GM13976 (cell line): Measurements from ENCODE around the gene ANKMY2.

Experiments used
- DNase-seq: peaks from one replicate; pipeline ENCODE4 v3.0.0; 2012; ENCODE audit warnings: low spot score
- in situ Hi-C: fragments of 300-500 bp; cut with MboI; formaldehyde crosslinking; loops from one replicate; pipeline ENCODE4 v1.12.0; 2022; ENCODE audit warnings: low sequenced_read_pairs, mixed read lengths, inconsistent platforms; ENCODE audit not compliant: unreplicated experiment
- TF ChIP-seq, protein P1 (sequence below): IDR thresholded peaks from 2 replicates; pipeline ENCODE4 v1.5.1; 2012; ENCODE audit warnings: borderline replicate concordance, mild to moderate bottlenecking; ENCODE audit not compliant: insufficient read depth; ENCODE audit errors: extremely low read depth, missing control alignments, control extremely low read depth

The ANKMY2 gene

DNA sequence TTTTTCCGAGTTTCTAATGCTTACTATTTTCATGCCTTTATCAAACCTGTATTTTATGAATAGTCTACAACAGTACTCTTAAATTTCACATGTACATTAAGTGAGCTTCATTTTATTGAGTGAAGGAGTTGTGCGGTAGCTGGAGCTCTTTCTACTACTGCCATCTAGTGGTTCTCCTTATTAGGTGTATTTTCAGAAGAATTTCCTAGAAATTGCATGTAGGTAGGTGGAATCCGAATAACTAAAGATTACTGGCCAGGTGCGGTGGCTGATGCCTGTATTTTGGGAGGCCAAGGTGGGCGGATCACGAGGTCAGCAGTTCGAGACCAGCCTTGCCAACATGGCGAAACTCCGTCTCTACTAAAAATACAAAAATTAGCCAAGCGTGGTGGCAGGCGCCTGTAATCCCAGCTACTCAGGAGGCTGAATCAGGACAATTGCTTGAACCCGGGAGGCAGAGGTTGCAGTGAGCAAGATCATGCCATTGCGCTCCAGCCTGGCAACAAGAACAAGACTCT lies 80.6 kb downstream of the ANKMY2 start:
- DNase-seq = peak; percentile 44
- in situ Hi-C loops = loop anchor here (25.0 kb wide), 1 partner anchor 478 kb away; no protein-coding TSS in a partner anchor
- TF ChIP-seq, protein P1, sequence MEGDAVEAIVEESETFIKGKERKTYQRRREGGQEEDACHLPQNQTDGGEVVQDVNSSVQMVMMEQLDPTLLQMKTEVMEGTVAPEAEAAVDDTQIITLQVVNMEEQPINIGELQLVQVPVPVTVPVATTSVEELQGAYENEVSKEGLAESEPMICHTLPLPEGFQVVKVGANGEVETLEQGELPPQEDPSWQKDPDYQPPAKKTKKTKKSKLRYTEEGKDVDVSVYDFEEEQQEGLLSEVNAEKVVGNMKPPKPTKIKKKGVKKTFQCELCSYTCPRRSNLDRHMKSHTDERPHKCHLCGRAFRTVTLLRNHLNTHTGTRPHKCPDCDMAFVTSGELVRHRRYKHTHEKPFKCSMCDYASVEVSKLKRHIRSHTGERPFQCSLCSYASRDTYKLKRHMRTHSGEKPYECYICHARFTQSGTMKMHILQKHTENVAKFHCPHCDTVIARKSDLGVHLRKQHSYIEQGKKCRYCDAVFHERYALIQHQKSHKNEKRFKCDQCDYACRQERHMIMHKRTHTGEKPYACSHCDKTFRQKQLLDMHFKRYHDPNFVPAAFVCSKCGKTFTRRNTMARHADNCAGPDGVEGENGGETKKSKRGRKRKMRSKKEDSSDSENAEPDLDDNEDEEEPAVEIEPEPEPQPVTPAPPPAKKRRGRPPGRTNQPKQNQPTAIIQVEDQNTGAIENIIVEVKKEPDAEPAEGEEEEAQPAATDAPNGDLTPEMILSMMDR = peak; percentile 50

DNA sequence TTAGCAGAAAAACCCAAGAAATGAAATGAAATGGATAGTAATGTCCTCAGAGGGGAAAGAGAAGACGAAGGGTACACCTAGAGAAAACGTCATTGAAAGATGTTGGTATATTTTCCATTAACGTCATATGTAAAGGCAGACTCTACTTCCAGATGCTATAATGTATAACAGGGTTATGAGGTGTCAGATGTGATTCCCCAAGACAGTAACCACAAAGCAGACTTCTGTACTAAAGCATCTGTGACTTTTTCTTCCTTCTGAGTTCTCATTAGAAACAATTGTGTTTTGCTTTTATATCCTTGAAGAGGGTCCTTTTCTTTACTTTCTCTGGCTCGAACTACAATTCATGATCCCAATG lies 81.6 kb downstream of the ANKMY2 start:
- no peak for DNase-seq
- TF ChIP-seq, protein P1 = no peak
- in situ Hi-C loops = loop anchor here (25.0 kb wide), 1 partner anchor 477 kb away; no protein-coding TSS in a partner anchor

DNA sequence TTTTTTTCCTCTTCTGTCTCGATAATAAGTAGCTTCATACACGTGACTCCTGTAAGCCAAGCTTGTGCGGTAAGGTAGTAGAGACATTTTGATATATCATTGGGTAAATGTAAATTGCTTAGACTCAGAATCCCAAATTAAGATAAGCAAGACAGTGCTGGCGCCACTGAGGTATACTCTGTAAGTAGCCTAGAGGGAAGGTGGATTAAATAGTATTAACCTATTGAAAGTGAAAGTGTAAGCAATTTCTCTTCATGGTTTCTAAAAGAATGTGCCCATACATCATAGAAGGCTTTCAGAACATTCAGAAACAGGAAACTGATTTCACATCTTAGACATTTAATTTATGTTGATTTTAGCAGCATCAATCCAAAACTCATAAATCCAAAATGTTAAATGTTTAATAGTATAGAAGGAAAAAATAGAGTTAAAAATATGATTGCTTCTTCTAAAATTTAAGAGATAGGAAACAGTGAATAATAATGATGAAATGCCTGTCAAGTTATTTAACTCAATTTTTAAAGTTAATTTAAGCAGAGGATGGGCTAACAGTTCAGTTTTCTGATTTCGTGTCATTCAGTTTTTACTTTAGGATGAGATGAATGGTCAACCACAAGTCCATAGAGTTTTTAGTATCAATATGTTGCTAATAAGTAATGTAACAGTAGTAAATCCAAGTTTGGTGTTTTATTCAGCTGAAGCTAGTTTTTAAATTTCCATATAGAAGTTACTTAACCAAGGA lies 82.1 kb downstream of the ANKMY2 start:
- TF ChIP-seq, protein P1 = no peak
- no peak for DNase-seq
- in situ Hi-C loops = loop anchor here (25.0 kb wide), 1 partner anchor 476 kb away; no protein-coding TSS in a partner anchor

DNA sequence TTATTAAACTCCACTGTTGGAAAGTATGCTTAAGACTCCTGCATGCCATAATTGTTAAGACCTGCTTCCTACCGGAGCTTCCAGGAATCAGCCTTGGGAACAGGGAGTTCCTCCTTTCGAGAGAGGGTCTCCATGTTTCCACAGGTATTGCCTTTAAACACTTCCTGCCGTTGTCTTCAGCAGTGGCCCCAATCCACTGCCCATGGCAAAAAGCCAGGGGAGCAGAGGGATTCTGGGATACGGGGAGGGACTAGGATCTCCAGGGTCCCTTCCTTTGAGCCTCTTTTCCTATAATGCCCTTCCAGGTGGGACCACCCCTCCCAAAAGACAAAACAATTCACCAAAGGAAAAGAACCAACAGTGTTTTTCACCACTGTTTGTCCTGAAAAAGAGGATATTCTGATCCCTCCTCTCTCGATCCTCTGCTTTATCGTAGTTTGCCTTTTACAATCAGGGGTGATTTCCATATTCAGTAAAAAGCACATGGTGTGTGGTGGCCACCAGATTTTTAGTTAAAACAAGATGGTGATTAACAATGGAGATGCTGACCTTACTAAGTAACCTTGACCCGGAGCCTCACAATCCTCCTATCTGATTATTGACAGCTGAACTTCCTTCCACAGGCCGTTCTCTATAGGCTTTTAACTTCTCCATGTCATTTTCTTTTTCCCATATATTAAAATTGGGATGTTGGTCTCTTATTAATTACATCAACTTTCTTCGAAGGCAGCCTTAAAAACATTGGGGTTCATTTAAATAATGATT lies 82.9 kb downstream of the ANKMY2 start:
- DNase-seq = no peak
- in situ Hi-C loops = loop anchor here (25.0 kb wide), 1 partner anchor 475 kb away; no protein-coding TSS in a partner anchor
- TF ChIP-seq, protein P1 = no peak

DNA sequence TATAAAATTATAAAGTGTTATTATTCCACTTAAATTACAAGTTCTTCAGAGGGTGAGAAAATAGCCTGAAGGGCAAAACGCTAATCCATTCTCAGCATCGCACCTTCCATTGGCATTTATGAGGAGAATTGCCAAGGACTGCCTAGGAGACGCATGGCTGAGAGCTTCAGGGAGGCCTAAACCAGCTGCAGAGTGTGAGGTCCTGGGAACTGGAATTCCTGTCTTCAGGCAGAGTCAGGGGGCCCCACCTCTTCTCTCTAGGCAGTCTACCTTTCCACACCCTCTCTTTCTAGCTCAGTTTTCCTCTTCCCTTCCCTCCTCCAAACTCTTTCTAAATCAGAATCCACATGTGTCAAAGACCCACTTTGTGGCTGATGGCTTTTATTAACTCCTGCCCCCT lies 83.6 kb downstream of the ANKMY2 start:
- in situ Hi-C loops = loop anchor here (25.0 kb wide), 1 partner anchor 475 kb away; no protein-coding TSS in a partner anchor
- DNase-seq = no peak
- TF ChIP-seq, protein P1 = no peak

DNA sequence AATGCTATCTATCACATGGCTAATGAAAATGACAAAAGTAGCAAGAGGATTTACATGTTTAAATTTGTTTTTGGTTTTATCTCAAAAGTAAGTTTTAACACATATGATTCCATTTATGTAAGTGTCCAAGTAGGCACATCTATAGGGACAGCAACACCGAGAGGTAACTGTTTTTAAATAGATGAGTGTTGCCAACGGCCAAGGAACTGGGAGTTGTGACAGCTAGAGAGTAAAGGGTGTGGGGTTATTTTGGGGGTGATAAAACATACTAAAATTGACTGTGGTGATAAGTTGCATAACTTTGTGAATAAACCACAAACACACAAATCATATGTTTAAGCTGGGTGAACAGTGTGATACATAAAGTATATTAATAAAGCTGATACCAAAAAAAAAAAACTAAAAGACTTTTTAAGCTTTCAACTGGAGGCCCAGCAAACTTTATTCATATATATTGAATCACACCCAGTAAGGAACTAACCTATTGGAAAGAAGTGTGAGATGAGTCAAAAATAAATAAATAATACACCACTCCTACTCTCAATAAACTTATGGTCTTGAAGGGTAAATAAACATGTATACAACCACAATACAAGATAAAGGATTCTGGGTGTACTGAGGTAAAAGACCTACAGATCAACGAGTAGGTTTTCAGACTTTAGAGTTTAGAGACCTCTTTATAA lies 85.9 kb downstream of the ANKMY2 start:
- DNase-seq = no peak
- in situ Hi-C loops = loop anchor here (25.0 kb wide), 1 partner anchor 472 kb away; no protein-coding TSS in a partner anchor
- TF ChIP-seq, protein P1 = no peak
